Stimulated activated CD8-positive, alpha-beta memory T cell treated with anti-CD3 and anti-CD28 coated beads, Interleukin-15, amount 100 ng/mL, for 1 hour (primary cell): ENCODE data around the gene IGLL5.
"Not testable (repeated sequence)": the region's sequence is repeated elsewhere in the genome, so short reads cannot be mapped to it uniquely, and the experiment has no call there.

Experiments used
- DNase-seq: peaks from one replicate; pipeline ENCODE4 v3.0.0-alpha.2; 2020; ENCODE audit warnings: low read depth

IGLL5 gene

GRCh38 chr22:22900527-22901205, 13.1 kb downstream of the IGLL5 start:
- DNase-seq: not testable (repeated sequence)

- no peak for DNase-seq
Measured at GRCh38 chr22:22901578-22902218, 14.1 kb downstream of the IGLL5 start.

- DNase-seq: no peak
Measured at GRCh38 chr22:22902247-22903001, 14.8 kb downstream of the IGLL5 start.

- DNase-seq: no peak
Measured at GRCh38 chr22:22903355-22903777, 15.8 kb downstream of the IGLL5 start.

GRCh38 chr22:22903781-22904192, 16.2 kb downstream of the IGLL5 start:
- not testable (repeated sequence) for DNase-seq

- DNase-seq: not testable (repeated sequence)
Measured at GRCh38 chr22:22904736-22905135, 17.1 kb downstream of the IGLL5 start.

- not testable (repeated sequence) for DNase-seq
Measured at GRCh38 chr22:22906391-22906790, 18.8 kb downstream of the IGLL5 start.

- DNase-seq: no peak
Measured at GRCh38 chr22:22906907-22907550, 19.4 kb downstream of the IGLL5 start.

GRCh38 chr22:22907551-22908494, 20.2 kb downstream of the IGLL5 start:
- no peak for DNase-seq

GRCh38 chr22:22908495-22908861, 20.9 kb downstream of the IGLL5 start:
- DNase-seq: no peak

GRCh38 chr22:22908941-22909604, 21.5 kb downstream of the IGLL5 start:
- DNase-seq: no peak

- no peak for DNase-seq
Measured at GRCh38 chr22:22909605-22910271, 22.1 kb downstream of the IGLL5 start.

- DNase-seq: no peak
Measured at GRCh38 chr22:22910272-22911240, 22.9 kb downstream of the IGLL5 start.

GRCh38 chr22:22911327-22912134, 23.9 kb downstream of the IGLL5 start:
- DNase-seq: no peak

GRCh38 chr22:22912135-22912987, 24.7 kb downstream of the IGLL5 start:
- no peak for DNase-seq

- no peak for DNase-seq
Measured at GRCh38 chr22:22912988-22913253, 25.3 kb downstream of the IGLL5 start.

GRCh38 chr22:22913989-22914388, 26.4 kb downstream of the IGLL5 start:
- no peak for DNase-seq
